IPS-11a (cell line): ENCODE results near the gene ADGRG3.

Experiments
- H3K4me3 ChIP-seq: one replicate; pipeline ENCODE4 v1.5.1; 2013; ENCODE audit warnings: low read depth, low read length, control low read depth

ADGRG3 gene

GRCh38 chr16:57645691-57646387 is 22.3 kb upstream of the ADGRG3 start:
- no peak overlapping the region for H3K4me3 ChIP-seq

GRCh38 chr16:57646388-57647039 is 21.6 kb upstream of the ADGRG3 start:
- H3K4me3 ChIP-seq: no peak overlapping the region

- no peak overlapping the region for H3K4me3 ChIP-seq
Measured at GRCh38 chr16:57647136-57647875, 20.8 kb upstream of the ADGRG3 start.

GRCh38 chr16:57648125-57648524 is 20.0 kb upstream of the ADGRG3 start:
- H3K4me3 ChIP-seq: no peak overlapping the region

- H3K4me3 ChIP-seq: no peak overlapping the region
Measured at GRCh38 chr16:57648581-57649442, 19.3 kb upstream of the ADGRG3 start.

- H3K4me3 ChIP-seq: no peak overlapping the region
Measured at GRCh38 chr16:57649443-57649751, 18.7 kb upstream of the ADGRG3 start.

GRCh38 chr16:57649846-57650245 is 18.3 kb upstream of the ADGRG3 start:
- no peak overlapping the region for H3K4me3 ChIP-seq

GRCh38 chr16:57651344-57652333 is 16.5 kb upstream of the ADGRG3 start:
- no peak overlapping the region for H3K4me3 ChIP-seq

GRCh38 chr16:57652695-57653471 is 15.2 kb upstream of the ADGRG3 start:
- H3K4me3 ChIP-seq: no peak overlapping the region

- H3K4me3 ChIP-seq: no peak overlapping the region
Measured at GRCh38 chr16:57653936-57654335, 14.2 kb upstream of the ADGRG3 start.

- no peak overlapping the region for H3K4me3 ChIP-seq
Measured at GRCh38 chr16:57656342-57656955, 11.7 kb upstream of the ADGRG3 start.

- no peak overlapping the region for H3K4me3 ChIP-seq
Measured at GRCh38 chr16:57657228-57657627, 10.9 kb upstream of the ADGRG3 start.

GRCh38 chr16:57658130-57658877 is 9.8 kb upstream of the ADGRG3 start:
- no peak overlapping the region for H3K4me3 ChIP-seq

GRCh38 chr16:57658878-57659674 is 9.0 kb upstream of the ADGRG3 start:
- H3K4me3 ChIP-seq: no peak overlapping the region

- no peak overlapping the region for H3K4me3 ChIP-seq
Measured at GRCh38 chr16:57660715-57661463, 7.2 kb upstream of the ADGRG3 start.

- H3K4me3 ChIP-seq: no peak overlapping the region
Measured at GRCh38 chr16:57661510-57661909, 6.6 kb upstream of the ADGRG3 start.
